ENCODE data around the gene OBSCN.

OBSCN gene

DNA sequence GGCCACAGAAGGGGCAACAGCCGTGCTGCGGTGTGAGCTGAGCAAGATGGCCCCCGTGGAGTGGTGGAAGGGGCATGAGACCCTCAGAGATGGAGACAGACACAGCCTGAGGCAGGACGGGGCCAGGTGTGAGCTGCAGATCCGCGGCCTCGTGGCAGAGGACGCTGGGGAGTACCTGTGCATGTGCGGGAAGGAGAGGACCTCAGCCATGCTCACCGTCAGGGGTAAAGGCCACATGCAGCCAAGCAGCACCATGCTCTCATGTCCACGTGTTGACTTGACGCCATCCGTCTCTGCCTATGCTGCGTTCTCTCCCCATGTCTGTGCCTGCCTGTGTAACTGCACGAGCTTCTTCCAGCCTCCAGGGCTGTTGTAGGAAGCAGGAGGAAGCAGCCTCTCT lies 85.5 kb downstream of the OBSCN start:
- no peak for DNase-seq

DNA sequence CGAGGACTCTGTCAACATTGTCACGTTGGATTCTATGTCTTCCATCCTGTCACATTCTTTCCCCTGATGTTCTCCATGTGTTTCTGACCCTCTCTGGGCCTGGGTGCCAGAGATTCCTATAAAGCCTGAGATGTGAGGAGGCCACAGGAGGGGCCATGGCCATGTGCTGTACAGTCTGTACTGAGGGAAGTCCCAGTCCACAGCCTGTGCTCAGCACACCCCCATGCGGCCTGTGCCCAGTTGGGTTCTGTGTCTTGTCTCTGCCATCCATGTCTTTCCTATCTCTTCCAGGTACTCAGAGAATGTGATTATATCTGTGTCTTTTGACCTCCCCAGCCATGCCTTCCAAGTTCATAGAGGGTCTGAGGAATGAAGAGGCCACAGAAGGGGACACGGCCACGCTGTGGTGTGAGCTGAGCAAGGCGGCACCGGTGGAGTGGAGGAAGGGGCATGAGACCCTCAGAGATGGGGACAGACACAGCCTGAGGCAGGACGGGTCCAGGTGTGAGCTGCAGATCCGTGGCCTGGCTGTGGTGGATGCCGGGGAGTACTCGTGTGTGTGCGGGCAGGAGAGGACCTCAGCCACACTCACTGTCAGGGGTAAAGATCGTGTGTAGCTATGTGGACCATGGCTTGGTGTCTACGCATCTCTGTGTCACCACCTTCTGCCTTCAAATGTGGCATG lies 86.1 kb downstream of the OBSCN start:
- DNase-seq, result no peak

DNA sequence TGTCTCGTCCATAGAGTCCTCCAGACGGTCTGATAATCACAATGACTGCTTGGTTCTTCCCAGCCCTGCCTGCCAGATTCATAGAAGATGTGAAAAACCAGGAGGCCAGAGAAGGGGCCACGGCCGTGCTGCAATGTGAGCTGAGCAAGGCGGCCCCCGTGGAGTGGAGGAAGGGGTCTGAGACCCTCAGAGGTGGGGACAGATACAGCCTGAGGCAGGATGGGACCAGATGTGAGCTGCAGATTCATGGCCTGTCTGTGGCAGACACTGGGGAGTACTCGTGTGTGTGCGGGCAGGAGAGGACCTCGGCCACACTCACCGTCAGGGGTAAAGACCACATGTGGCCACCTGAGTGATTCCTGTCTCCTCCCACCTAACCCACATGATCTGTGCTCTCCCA lies 86.9 kb downstream of the OBSCN start:
- no peak for DNase-seq

DNA sequence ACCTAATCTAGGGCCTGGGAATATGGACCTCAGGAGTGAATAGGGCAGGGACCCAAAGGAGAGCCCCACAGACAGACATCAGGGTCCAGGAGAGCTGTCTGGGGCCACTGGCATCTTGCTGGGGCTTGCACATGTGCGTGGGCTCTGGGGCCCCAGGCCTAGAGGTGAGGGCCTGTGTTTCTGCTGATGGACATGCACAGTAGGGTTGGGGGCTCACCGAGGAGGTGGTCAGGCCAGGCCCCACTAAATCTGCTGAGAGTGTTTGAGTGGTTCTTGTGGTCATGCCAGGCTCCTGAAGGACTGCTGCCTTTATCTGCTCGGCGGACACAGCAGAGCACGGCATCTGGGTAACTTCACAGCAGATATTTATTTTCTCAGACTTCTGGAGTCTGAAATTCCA lies 87.4 kb downstream of the OBSCN start:
- DNase-seq, result no peak

DNA sequence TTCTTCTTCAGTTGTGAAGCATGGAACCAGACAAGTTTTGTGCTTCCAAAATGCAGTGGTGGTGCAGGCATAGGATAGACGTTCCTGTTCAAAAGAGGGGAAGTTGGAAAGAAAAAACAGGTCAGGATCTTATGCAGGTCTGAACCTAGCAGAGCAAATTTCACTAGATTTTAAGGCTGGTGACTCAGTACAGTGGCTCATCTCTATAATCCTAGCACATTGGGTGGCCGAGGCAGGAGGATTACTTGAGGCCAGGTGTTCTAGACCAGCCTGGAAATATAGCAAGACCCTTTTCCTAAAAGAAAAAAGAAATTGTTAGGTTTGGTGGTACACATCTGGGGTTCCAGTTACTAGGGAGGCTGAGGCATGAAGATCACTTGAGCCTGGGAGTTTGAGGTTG lies 88.1 kb downstream of the OBSCN start:
- no peak for DNase-seq

DNA sequence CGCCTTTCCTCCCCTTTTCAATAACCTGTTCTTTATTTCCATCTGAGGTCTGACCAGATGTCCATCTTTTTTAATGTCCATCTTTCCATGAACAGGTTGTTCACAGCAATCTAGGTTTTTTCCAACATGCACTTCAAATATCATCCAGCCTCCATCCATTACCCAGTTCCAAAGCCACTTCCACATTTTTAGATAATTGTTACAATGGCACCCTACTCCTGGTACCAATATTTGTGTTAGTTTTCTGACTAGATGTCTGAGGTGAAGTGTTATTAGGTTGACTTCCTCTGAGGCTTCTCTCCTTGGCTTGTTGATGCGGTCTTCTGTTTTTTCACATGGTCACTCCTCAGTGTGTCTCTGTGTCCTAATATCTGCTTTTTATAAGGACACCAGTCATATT lies 89.4 kb downstream of the OBSCN start:
- DNase-seq, result no peak

DNA sequence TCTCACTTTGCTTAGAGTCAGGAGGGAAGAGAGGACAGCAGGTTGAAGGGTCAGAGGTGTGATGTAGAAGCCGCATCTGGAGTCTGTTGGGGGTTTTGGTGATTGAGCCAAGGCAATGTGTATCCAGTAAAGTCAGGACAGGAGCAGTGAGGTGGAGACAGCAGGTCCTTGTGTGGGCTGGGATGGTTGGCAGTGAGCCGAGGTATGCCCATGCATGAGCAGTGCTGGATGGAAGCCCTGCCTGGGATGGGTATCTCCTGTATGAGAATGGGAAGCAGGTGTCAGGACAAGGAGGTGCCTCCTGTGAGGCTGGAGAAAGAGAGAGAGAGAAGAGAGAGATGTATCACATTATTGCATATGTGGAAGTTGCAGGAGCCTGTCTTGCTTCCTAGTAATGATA lies 90.0 kb downstream of the OBSCN start:
- no peak for DNase-seq

DNA sequence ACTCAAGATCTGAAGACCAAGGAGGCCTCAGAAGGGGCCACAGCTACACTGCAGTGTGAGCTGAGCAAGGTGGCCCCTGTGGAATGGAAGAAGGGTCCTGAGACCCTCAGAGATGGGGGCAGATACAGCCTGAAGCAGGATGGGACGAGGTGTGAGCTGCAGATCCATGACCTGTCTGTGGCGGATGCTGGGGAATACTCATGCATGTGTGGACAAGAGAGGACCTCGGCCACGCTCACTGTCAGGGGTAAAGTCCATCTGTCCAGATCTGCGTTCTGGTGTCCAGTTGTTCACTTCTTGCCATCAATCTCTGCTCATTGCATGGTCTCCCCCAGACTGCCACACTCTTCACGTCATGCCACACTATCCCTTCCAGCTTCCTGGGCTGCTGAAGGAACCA lies 90.6 kb downstream of the OBSCN start:
- DNase-seq, result no peak

DNA sequence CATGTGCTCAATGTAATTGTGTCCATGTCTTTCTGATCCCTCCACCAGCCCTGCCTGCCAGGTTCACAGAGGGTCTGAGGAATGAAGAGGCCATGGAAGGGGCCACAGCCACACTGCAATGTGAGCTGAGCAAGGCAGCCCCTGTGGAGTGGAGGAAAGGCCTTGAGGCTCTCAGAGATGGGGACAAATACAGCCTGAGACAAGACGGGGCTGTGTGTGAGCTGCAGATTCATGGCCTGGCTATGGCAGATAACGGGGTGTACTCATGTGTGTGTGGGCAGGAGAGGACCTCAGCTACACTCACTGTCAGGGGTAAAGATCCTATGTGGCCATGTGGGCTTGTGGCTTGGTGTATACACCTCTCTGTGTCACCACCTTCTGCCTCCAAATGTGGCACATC lies 91.4 kb downstream of the OBSCN start:
- no peak for DNase-seq

DNA sequence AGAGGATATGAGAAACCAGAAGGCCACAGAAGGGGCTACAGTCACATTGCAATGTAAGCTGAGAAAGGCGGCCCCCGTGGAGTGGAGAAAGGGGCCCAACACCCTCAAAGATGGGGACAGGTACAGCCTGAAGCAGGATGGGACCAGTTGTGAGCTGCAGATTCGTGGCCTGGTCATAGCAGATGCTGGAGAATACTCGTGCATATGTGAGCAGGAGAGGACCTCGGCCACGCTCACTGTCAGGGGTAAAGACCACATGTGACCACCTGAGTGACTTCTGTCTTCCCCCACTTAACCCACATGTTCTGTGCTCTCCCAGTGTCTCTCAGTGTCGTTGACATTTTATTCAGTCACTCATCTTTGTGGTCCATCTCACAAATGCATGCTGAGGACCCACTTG lies 92.1 kb downstream of the OBSCN start:
- no peak for DNase-seq

DNA sequence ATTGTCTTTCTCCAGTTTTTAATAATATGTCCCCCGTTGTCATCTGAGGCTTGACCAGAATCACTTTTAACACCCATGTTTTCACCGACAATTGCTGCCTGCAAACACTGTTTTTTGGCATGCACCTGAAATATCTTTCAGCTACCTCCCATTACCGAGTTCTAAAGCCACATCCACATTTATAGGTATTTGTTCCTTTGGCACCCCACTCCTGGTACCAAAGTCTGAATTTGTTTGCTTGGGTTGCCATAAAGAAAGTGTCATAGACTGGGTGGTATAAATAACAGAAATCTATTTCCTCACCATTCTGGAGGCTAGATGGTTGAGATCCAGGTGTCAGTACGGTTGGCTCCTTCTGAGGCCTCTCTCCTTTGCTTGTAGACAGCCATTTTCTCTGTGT lies 94.2 kb downstream of the OBSCN start:
- no peak for DNase-seq

DNA sequence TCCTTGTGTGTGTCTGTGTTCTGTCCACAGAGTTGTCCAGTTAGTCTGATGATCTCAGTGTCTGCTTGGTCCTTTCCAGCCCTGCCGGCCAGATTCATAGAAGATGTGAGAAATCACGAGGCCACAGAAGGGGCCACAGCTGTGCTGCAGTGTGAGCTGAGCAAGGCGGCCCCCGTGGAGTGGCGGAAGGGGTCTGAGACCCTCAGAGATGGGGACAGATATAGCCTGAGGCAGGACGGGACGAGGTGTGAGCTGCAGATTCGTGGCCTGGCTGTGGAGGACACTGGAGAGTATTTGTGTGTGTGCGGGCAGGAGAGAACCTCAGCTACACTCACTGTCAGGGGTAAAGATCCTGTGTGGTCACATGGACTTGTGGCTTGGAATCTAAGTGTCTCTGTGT lies 95.8 kb downstream of the OBSCN start:
- DNase-seq, result no peak

DNA sequence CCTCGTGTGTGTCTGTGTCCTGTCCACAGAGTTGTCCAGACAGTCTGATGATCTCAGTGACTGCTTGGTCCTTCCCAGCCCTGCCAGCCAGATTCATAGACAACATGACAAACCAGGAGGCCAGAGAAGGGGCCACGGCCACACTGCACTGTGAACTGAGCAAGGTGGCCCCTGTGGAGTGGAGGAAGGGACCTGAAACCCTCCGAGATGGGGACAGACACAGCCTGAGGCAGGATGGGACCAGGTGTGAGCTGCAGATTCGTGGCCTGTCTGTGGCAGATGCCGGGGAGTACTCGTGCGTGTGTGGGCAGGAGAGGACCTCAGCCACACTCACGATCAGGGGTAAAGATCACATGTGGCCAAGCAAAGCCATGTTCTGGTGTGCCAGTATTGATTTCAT lies 96.4 kb downstream of the OBSCN start:
- no peak for DNase-seq

DNA sequence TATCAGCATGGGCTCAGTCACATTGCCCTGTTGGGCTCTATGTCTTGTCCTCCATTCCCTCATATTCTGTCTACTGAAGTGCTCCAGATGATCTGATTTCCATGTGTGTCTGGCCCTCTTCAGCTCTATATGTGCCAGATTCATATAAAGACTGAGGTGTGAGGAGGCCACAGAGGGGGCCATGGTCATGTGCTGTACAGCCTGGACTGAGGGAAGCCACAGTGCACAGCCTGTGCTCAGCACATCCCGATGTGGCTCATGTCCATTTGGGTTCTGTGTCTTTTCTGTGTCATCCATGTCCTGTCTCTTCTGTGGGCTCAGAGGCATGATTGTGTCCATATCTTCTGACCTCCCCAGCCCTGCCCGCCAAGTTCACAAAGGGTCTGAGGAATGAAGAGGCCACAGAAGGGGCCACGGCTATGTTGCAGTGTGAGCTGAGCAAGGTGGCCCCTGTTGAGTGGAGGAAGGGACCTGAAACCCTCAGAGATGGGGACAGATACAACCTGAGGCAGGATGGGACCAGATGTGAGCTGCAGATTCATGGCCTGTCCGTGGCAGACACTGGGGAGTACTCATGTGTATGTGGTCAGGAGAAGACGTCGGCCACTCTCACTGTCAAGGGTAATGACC lies 97.0 kb downstream of the OBSCN start:
- DNase-seq, result no peak

DNA sequence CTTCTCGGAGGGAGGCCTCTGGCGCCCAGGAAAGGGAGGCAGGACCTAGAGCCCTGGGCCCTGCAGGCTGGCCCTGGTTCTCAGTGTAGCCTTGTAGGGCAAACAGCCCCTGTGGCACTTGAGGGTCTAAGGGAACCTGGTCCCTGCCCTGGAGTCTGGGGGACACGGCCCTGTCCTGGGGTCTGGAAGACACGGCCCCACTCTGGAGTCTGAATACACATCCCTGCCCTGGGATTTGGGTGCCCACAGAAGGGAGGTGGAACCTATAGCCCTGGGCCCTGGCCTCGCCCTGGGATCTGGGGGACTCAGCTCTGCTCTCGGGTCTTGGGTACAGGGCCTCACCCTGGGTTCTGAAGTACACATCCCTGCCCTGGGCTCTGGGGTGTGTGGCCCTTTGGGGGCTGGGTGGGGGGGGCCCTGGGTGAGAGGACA lies 97.9 kb downstream of the OBSCN start:
- DNase-seq, result no peak

DNA sequence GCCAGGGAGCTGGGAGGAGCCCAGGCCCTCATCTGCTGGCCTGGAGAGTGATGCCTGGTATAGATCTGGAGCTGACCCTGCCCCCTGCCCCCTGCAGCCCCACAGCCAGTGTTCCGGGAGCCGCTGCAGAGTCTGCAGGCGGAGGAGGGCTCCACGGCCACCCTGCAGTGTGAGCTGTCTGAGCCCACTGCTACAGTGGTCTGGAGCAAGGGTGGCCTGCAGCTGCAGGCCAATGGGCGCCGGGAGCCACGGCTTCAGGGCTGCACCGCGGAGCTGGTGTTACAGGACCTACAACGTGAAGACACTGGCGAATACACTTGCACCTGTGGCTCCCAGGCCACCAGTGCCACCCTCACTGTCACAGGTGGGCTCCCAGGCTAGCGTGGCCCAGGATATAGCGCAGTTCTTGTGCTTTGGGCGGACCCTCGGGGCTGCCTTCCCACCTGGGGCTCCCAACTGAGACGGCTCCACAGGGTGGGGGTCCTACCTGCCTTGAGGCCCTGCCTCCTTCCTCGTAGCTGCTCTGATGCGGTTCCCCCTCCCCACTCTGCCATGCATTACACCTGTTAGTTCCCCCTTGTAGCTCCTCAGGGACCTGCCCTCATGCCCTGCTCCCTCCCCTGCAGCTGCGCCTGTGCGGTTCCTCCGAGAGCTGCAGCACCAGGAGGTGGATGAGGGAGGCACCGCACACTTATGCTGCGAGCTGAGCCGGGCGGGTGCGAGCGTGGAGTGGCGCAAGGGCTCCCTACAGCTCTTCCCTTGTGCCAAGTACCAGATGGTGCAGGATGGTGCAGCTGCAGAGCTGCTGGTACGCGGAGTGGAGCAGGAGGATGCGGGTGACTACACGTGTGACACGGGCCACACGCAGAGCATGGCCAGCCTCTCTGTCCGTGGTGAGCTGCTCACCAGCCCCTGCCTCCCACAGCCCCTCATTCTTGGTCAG lies 98.7 kb downstream of the OBSCN start:
- no peak for DNase-seq

DNA sequence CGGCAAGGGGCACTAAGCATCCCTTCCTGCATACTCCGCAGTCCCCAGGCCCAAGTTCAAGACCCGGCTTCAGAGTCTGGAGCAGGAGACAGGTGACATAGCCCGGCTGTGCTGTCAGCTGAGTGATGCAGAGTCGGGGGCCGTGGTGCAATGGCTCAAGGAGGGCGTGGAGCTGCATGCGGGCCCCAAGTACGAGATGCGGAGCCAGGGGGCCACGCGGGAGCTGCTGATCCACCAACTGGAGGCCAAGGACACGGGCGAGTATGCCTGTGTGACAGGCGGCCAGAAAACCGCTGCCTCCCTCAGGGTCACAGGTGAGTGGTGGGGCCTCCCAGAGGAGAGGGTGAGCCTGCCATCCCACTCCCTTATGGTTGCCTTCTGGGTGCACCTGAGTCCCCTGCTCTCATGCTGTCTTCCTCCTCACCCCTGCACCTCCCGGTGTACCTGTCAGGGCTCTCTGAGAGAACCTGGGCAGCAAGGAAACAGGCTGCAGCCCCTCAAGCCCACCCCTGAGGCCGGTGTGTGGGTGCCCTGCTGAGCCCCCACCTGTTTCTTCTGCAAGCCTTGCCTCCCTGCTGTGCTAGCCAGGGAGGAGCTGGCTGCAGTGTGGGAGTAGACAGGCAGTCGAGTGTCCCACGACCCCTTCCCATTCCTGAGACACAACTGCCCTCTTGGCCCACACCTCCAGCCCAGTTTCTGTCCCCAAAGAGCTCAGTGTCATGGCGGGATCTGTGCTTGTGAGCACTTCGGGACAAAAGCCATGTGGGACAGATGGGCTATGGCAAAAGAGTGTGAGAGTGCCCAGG lies 99.6 kb downstream of the OBSCN start:
- DNase-seq, result no peak

DNA sequence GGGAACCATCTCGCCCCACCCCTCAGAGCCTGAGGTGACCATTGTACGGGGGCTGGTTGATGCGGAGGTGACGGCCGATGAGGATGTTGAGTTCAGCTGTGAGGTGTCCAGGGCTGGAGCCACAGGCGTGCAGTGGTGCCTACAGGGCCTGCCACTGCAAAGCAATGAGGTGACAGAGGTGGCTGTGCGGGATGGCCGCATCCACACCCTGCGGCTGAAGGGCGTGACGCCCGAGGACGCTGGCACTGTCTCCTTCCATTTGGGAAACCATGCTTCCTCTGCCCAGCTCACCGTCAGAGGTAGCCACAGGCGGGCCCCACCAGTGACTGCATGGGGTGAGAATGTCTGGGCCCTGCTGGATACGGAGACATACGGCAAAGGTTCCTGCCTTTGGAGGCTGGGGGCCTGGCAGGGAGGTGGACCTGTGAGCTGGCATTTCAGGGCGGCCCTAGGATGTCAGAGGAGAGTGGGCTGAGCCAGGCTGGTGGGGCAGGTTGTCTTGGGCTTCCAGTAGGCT lies 100.3 kb downstream of the OBSCN start:
- no peak for DNase-seq

DNA sequence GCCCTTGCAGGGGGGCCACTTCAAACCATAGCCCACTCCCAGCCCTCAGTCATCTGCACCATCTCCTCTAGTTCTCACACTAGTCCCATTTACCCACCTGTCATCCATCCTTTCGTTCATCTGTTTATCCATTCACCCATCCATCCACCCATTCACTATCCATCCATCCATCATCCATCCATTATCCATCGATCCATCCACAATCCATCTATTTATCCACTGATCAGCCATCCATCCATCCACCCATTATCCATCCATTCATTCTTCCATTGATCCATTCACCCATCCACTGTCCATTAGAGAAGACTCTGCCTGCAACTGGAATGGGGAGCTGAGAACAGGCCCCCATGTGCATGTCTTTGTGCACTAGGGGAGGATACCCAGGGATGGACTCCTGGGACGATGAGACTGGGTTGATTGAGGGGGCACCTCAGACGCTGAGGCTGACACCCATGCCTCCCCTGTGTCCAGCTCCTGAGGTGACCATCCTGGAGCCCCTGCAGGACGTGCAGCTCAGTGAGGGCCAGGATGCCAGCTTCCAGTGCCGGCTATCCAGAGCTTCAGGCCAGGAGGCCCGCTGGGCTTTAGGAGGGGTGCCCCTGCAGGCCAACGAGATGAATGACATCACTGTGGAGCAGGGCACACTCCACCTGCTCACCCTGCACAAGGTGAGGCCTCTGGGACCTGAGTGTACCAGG lies 100.9 kb downstream of the OBSCN start:
- DNase-seq, result no peak

DNA sequence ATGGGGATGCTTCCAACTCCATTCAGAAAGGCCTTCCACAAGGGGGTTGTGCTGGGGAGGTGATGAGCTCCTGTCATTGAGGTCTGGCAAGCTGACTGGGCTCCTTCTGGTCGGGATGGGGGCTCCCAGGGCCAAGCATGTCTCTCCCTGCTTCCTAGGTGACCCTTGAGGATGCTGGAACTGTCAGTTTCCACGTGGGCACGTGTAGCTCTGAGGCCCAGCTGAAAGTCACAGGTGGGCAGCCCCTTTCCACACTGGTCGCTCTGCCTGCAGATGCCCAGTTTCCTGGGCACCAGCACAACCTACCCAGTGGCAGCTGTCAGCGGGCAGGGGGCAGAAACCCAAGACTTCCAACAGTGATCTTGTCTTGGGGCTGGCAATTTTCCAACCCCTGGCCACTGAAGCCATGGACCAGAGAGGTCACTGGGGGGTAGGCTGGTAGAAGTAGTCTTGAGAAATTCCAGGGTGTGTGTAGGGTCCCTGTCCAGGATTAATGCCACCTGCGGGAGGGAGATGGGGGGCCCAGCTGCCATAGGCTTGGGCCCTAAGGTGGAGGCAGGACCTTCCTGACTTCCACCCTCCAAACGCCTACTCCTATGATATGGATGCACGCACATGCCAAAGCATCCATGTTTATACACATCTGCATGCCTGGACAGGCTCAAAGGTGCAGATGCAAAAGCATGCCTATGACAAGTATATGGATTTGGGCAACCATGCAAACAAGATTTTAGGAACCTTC lies 101.7 kb downstream of the OBSCN start:
- DNase-seq, result no peak

DNA sequence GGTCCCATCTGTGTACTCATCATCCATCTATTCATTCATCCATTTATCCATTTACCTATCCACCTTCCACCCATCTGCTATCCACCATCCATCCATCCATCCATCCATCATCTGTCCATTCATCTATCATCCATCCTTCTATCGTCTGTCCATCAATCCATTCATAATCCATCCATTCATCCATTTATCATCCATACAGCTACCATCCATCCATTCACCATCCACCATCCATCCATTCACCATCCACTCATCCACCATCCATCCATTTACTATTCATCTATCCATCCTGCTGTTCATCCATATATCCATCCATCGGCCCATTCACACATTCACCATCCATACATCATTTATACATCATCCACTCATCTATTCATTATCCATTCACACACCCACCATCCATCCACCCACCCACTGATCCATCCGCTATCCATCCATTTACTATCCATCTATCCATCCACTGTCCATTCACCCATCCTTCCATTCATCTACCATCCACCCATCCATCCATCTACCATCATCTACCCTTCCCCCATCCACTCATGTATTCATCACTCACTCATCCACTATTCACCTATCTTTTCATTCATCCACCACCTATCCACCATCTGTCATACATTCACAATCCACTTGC lies 102.4 kb downstream of the OBSCN start:
- DNase-seq, result no peak
